ENCODE results near the gene IRAK2.

- no peak for TF ChIP-seq CTCF (IDR thresholded peaks at IDR 0.05)
- TF ChIP-seq POLR2A (IDR thresholded peaks at IDR 0.05): no peak
Observed at GRCh38 chr3:10285272-10286132, 120.8 kb downstream of the IRAK2 start.

Measured in ovary (tissue), 3 donors.